GM18520 (cell line): ENCODE results near the gene MAGEA9.
"Not testable (repeated sequence)": the region's sequence is repeated elsewhere in the genome, so short reads cannot be mapped to it uniquely, and the experiment has no call there.

Experiments used
- ATAC-seq: cut with Tn5 transposase; IDR thresholded peaks from one replicate; pipeline ENCODE4 v1.9.1; 2021; ENCODE audit not compliant: unreplicated experiment

Gene MAGEA9

DNA sequence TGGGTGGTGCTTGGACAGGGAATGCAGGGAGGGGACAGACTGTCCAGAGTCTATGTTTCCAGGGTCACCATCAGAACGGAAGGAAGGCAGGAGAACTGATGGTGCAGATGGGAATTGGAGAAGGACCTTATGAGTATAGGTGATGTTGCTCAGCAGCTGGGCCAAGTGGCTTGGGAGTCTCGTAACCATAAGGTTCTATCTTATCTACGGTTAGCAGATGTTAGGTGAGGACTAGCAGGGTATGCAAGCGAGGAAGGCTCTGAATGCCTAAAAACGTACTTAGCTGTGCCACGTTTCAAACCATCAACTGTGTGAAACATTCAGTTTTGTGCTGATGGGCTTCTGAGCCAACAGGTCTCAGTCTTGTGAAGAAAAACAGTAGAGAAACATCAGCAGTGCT lies 22.4 kb downstream of the MAGEA9 start:
- no peak for ATAC-seq

DNA sequence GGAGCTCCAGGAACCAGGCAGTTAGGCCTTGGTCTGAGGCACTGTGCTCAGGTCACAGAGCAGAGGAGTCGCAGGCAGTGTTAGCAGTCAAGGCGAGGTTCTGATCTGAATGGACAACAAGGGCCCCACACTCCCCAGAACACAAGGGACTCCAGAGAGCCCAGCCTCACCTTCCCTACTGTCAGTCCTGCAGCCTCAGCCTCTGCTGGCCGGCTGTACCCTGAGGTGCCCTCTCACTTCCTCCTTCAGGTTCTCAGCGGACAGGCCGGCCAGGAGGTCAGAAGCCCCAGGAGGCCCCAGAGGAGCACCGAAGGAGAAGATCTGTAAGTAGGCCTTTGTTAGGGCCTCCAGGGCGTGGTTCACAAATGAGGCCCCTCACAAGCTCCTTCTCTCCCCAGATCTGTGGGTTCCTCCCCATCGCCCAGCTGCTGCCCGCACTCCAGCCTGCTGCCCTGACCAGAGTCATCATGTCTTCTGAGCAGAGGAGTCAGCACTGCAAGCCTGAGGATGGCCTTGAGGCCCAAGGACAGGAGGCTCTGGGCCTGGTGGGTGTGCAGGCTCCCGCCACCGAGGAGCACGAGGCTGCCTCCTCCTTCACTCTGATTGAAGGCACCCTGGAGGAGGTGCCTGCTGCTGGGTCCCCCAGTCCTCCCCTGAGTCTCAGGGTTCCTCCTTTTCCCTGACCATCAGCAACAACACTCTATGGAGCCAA lies 26.2 kb downstream of the MAGEA9 start:
- no peak for ATAC-seq

DNA sequence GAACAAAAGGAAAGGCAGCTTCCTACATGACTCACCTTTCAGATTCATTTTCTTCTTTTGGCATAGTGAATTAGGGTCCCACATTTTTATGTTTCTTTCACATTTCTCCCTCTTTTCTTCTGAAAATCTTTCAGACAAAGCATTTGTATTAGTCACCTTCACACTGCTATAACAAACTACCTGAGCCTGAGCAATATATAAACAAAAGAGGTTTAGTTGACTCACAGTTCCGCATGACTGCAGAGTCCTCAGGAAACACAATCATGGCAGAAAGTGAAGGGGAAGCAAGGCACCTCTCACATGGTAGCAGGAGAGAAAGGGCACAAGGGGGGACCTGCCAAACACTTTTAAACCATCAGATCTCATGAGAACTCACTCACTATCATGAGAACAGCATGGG lies 36.9 kb downstream of the MAGEA9 start:
- ATAC-seq: no peak

DNA sequence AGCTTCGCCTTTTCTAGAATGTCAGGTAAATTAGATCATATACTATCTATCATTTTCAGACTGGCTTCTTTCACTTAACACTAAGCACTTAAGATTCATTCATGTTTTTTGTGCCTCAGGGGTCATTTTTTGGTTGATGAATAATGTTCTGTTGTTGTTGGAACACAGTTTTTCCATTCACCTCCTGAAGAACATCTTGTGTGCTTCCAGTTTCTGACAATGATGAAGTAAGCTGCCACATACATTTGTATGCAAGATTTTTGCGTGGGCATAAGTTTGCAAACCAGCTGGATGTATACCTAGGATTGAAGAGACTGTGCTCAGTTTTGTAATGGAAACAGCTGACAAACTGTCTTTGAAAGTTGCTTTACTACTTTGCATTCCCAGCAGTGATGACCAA lies 37.6 kb downstream of the MAGEA9 start:
- ATAC-seq: no peak

DNA sequence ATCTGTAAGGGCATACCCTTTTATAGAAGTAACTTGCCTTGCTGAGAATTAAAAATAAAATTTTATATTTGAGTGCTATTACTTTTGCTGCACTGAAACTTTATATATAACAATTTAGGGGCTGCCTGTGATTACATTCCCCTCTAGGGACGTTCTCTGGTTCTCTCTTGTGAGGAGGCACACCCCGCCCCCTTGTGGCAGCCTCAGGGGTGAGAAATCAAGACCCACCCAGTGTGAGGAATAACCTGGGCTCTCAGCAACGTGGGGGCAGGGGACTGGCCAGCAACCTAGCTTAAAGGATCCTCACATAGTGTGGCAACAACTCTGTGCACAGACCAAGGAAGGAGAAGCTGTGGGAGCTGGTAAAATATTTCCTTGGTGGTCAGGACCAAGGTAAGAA lies 43.7 kb downstream of the MAGEA9 start:
- no peak for ATAC-seq

DNA sequence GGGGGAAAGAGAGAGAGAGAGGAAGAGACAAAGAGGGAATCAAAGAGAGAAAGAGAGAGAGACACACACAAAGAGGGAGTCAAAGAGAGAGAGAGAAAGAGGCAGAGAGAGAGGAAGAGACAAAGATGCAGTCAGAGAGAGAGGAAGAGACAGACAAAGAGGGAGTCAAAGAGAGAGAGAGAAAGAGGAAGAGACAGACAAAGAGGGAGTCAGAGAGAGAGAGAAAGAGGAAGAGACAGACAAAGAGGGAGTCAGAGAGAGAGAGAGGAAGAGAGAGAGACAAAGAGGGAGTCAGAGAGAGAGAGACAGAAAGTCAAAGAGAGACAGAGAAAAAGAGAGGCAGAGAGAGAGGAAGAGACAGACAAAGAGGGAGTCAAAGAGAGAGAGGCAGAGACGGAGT lies 45.5 kb downstream of the MAGEA9 start:
- ATAC-seq: no peak

DNA sequence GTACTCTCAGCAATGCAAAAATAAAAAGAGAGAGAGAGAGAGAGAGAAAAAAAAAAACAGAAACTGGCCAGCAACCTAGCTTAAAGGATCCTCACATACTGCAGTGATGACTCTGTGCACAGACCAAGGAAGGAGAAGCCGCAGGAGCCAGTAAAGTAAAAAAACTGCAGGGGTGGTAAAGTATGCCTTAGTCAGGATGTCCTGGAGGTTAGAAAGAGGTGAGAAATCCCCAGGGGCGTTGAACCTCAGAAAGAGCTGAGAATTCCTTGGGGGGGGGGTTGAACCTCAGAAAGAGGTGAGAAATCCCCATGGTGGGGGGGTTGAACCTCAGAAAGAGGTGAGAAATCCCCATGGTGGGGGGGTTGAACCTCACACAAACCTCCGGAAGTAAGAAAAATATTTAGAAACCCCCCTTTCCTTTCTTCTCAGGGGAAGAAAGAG lies 48.0 kb downstream of the MAGEA9 start:
- ATAC-seq: no peak

DNA sequence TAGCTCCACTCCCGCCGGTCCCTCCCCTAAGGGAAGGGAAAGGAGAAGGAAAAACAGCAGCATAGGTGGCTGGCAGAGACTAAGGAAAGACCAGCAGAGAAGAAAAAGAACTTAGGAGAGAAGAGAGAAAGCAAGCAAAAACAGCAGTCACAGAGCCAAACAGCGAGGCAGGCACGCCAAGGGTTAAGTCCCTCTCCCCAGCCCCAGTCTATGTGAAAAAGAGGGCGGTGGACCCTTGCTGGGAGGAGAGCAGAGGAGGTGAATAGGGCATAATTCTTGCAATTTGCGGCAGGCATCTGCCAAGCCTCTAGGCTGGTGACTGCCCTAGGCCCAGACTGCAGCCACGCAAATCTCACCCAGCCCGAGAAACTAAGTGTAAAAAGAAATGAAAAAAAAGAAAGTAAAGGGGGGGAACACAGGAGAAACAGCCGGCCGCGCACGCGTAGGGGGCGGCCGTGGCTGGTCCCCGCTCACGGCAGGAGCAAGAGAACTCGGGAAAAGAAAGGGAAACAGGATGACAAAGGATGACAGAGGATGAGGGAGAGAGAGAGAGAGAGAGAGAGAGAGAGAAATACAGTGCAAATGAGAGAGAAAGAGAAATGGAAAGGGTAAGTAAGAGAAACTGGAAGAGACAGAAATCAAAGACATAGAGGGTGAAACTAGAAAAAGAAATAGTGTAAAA lies 48.6 kb downstream of the MAGEA9 start:
- no peak for ATAC-seq

DNA sequence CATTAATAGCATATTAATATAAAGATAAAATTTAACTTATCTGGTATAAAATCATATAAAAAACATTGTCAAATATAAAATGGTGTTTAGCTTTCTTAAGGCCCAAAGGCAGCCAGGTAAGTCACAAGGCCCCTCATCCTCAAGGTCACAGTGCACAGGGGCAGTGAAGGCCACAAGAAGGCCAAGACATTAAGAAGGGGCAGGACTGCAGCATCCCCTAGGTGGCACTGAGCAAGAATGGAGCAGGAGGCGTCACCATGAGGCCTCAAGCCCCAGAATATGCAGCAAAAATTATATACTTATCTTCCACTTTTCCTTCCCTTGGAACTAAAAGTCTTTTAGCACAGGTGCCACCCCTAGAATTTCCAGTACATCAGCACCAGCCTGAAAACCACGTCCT lies 49.7 kb downstream of the MAGEA9 start:
- no peak for ATAC-seq

DNA sequence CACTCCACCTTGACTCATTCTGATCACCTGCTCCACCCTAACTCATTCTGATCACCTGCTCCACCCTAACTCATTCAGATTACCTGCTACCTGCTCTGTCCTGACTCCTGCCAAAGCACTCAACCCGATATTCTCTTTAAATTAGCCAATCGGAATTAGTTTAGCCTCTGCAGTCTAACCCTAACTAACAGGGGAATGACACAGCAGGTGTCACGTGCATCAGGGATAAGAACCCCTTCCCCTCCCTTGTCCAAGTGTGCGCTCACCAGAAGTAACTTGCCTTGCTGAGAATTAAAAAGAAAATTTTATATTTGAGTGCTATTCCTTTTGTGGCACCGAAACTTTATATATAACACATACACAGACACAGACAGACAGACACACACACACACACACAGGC lies 55.0 kb downstream of the MAGEA9 start:
- not testable (repeated sequence) for ATAC-seq

DNA sequence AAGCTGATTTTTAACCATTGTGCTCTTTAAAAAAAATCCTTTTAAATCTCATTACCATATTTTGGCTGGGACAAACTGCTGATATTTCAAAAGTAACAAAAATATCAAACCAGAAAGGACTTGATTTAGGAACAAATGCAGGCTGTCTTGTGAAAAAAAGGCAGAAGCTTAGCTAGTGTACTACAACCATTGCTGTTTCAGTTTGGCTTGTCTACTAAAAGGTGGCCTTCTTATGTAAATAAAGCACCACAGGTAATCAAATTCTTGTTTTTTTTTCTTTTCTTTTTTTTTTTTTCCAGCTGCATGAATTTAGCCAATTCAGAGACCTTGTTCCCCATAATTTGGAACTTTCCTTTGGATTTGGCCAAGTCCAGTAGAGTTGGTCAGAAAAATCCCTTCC lies 55.4 kb downstream of the MAGEA9 start:
- ATAC-seq: no peak
